NCI-H1436 treated with DMSO at 0.1 percent for 48 hours (cell line): ENCODE data around the gene UPP1.
"Not testable (repeated sequence)": the region's sequence is repeated elsewhere in the genome, so short reads cannot be mapped to it uniquely, and the experiment has no call there.

Experiments
- DNase-seq: peaks from one replicate; lab custom pipeline; 2025; lab: John Stamatoyannopoulos, UW

UPP1 gene

DNA sequence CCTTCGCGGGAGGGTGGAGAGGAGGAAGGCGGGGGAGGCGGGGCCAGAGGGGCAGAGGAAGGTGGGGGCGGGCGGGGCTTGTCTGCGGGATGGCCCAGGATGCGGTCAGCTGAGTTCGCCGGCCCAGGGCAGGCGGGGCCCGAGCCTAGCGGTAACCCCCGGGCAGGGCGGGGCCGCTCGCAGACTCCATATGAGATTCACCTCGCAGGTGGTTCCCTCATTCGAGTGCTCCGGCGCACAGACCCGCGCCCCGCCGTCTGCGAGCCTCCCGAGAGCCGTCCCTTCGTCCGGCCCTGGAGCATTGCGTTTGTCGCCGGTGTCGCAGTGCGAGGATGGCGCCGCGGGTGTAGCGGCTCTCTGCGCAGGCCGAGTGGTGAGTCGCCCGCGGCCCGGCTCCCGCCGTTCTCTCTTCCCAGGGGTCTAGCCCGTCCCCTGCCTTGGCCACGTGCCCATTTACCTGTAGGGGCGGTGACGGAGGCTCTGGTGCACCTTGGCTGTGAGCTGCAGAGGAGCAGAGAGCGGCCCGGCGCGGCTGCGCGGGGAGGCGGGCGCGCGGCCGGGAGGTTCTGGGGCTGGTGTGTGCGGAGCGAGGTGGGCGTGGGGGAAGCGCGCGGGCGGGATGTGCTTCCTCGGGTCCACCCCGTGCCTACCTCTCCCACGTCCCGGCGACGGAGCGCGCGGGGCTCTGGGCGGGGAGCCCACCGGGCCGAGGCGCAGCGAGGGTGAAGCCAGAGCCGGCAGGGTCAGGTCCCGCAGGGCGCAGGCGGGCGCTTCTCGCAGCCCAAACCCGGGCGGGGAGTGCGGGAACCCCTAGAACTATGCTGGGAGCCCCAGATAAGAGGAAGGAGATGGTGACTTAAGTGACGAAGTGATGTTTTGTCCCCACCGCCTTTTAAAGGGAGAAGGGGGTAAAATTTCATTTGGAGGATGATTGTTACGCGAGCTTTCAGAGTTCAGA is at the start of gene UPP1:
UPP1 (plus strand) TSS at position 220 of the 958 bp plus-strand sequence. CDS start 5,519 bp downstream, outside the sequence.
- no peak for DNase-seq

DNA sequence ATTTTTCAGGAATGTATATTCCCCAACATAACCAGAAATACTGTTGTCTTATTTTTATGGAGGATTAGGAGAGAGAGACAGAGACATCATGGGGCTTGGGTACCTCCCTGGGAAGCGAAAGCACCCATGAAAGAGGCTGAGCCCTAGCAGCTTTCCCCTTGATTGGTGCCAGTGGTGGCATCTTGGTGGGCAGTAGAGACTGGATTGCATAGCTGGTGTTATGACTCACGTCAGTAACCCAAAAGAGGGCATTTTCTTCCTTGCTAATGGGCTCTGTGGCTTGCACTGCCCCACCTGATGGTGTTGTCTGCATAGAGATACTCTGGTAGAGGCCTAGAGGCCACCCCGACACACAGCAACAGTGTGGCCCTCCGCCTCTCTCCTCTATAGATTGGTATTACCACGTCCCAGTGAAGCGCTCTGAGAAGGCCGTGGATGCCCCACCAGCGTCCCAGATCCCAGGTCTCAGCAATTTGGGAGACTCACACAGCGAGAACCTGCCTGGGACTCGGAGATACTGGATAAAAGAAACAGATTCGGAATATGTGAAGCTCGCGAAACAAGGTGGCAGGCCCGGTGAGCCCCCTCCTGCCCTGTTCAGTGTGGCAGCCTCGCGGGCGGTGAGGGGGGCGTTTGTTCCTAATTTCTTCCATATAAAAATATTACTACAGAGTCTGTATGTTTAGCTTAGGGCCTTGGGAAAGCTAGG is 48.0 kb upstream of the UPP1 start:
- no peak for DNase-seq

DNA sequence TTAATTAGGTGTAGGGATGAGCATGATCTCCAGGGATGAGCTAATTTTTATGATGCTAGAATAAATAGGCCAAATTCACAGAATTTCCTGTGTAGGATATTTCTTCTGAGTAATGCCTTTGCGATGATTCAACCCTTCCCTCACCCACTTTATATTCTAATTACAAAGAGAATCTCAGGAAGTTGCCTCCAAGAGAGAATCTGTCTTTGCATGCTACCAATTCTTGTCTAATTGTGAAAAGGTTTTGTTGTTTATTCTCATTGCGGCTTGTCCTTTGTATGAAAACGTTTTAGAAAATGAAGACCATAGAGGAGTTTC is 47.5 kb upstream of the UPP1 start:
- no peak for DNase-seq

GRCh38 chr7:48042216-48042615 is 46.8 kb upstream of the UPP1 start:
- no peak for DNase-seq

- no peak for DNase-seq
Measured at GRCh38 chr7:48042636-48043035, 46.4 kb upstream of the UPP1 start.

GRCh38 chr7:48045195-48045765 is 43.8 kb upstream of the UPP1 start:
- no peak for DNase-seq

DNA sequence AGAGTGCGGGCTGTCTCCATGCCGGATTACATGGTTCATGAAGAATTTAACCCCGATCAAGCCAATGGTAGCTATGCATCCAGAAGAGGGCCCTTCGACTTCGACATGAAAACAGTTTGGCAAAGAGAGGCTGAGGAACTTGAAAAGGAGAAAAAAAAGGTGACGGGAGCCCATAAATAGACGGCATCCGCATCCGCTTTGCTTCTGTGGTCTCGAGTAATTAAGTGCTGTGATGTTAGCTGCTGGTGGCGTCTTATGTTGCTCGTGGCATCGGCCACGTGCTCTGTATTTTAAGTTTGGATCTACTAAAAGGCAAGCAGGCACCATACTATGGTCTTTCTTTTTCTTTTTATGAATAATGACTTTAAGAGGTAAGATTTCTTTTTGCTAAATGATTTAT is 42.6 kb upstream of the UPP1 start:
- DNase-seq = no peak

DNA sequence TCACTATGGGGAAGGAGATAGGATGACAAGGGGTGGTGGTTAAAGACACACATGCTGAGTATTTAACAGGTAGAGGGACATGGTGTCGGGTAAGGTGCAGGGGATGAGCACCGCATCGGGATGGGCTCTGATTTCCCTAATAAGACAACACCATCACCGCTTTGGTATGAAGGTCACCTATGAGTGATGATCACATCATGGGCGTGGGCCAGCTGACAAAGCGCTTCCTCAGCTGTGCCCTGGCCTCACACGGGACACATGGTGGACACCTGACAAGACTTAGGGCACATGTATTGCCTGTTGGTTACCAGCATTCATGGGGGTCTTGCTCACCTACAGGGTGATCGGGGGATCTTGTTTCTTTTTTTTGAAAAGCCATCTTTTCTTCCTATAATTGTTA is 41.0 kb upstream of the UPP1 start:
- no peak for DNase-seq

DNA sequence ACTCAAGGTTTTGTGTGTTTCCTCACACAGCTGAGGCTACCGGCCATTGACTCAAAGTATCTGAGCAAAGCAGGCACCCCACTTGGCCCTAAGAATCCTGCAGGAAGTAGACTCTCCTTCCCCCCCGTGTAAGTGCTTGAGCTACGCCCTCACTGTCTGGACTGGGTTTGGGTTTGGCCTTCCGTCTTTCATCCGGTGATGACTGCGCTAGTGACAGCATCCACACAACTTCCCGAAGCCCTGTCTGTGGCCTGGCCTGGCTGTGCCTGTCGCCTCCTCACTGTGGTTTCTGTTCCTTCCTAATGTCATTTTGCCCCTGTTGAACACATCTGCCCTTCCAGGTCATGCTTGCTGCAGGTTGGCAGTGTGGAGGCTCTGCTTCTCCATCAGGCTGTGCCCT is 39.2 kb upstream of the UPP1 start:
- DNase-seq = no peak

DNA sequence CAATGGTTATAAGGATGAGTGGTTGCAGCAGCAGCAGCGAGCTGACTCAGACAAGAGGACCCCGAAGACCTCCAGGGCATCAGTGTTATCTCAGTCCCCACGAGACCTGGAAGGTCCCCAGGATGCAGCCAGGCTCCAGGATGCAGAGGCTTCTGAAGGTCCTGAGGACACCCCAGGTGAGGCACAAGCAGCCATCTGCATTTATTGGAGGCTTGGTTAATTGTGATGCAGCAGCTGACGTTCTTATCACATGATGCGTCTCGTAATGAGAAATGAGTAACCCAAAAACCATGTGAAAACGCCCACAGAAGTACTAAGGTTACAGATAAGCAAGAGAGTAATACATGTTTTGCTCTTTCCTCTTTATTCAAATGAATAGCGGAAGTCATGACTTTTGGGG is 36.3 kb upstream of the UPP1 start:
- DNase-seq = no peak

- no peak for DNase-seq
Measured at GRCh38 chr7:48053736-48054135, 35.3 kb upstream of the UPP1 start.

DNA sequence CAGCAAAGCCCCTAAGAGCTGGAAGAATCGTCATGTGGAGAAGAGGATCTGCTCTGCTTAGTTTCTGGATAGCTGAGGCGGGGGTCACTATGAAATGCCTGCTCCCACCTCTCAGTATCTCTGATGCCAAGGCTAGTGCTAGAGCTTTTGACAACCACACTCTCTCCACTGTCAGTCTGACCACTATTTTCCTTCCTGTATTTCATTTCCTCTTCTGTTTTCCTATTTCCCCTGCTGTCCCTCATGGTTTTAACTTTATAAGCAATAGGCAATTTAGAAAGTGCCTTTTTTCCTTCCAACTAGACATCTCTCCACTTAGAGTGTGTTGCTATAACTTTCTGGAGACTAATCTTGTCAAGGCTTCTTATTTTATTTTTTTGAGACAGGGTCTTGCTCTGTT is 30.1 kb upstream of the UPP1 start:
- DNase-seq = no peak

GRCh38 chr7:48059706-48060105 is 29.4 kb upstream of the UPP1 start:
- no peak for DNase-seq

GRCh38 chr7:48063985-48064384 is 25.1 kb upstream of the UPP1 start:
- DNase-seq = no peak

DNA sequence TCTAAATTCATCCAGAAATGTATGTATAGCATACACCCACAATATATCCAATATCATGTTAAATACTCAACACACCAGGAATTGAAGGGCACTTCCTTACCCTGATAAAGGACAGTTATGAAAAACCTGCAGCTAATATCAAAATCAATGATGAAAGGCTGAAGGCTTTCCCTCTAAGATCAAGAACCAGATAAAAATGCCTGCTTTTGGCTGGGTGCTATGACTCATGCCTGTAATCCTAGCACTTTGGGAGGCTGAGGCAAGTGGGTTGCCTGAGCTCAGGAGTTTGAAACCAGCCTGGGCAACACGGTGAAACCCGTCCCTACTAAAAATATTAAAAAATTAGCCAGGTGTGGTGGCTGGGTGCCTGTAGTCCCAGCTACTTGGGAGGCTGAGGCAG is 21.6 kb upstream of the UPP1 start:
- no peak for DNase-seq

- no peak for DNase-seq
Measured at GRCh38 chr7:48074204-48074654, 14.8 kb upstream of the UPP1 start.

- no peak for DNase-seq
Measured at GRCh38 chr7:48077423-48077822, 11.6 kb upstream of the UPP1 start.

GRCh38 chr7:48078470-48078869 is 10.6 kb upstream of the UPP1 start:
- no peak for DNase-seq

- not testable (repeated sequence) for DNase-seq
Measured at GRCh38 chr7:48082378-48082777, 6.7 kb upstream of the UPP1 start.

- DNase-seq = no peak
Measured at GRCh38 chr7:48083114-48083830, 5.8 kb upstream of the UPP1 start.

DNA sequence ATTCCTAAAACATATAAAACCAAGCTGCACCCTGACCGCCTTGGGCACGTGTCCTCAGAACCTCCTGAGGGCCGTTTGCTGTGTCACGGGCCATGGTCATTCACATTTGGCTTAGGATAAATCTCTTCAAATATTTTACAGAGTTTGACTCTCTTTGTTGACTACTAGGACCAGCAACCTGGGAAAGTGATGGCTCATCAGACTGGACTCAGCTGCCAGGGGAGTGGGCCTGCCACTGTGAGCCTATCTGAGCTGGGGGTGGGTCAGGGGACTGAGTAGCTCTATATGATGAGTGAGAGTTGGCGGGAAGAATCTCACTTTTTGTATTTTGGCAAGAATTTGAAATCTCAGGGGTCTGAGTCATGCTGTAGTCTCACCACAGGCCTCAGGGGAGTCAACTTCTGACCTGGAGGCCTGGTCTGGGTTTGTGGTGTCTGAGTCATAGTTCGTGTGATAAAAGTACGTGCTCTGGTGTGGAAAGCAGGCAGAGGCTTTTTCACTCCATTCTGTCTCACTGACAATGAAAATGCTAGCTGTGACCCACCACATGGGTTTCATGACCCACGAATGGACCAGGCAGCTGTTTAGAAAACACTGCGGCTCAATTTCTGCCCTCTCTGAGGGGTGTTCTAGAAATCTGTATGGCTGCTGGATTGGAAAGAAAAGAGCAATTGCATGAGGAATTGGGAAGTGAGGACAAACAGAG is 4.2 kb upstream of the UPP1 start:
- no peak for DNase-seq

- DNase-seq = no peak
Measured at GRCh38 chr7:48085433-48085791, 3.7 kb upstream of the UPP1 start.
